Mesenchymal stem cell (in vitro differentiated cells and primary cell): Measurements from ENCODE around the gene ABHD17C.

Experiments
- DNase-seq: peaks from one replicate; pipeline ENCODE4 v3.0.0-alpha.2; 2013
- H2AFZ ChIP-seq: one replicate; pipeline ENCODE4 v1.6.1; 2013; ENCODE audit warnings: low read depth, mild to moderate bottlenecking, control low read depth, inconsistent platforms, low read length, moderate library complexity
- H2AK5ac ChIP-seq: 2 replicates; pipeline ENCODE4 v1.6.1; 2013; ENCODE audit warnings: low read length, moderate library complexity, mild to moderate bottlenecking, inconsistent platforms; ENCODE audit not compliant: severe bottlenecking
- H2BK120ac ChIP-seq: one replicate; pipeline ENCODE4 v1.6.1; 2013; ENCODE audit warnings: low read depth, mild to moderate bottlenecking, inconsistent platforms, low read length, moderate library complexity
- H2BK12ac ChIP-seq, 2 experiments: one replicate each; pipeline ENCODE4 v1.6.1; 2013; ENCODE audit warnings: inconsistent platforms in 2 of 2, low read length in 2 of 2, mild to moderate bottlenecking in 2 of 2, moderate library complexity in 2 of 2, control low read depth in 1 of 2
- H2BK15ac ChIP-seq: one replicate; pipeline ENCODE4 v1.6.1; 2013; ENCODE audit warnings: mild to moderate bottlenecking, low read depth, inconsistent platforms; ENCODE audit not compliant: poor library complexity, severe bottlenecking
- H2BK5ac ChIP-seq: 2 replicates; pipeline ENCODE4 v1.6.1; 2013; ENCODE audit warnings: low read depth, mild to moderate bottlenecking, low read length, control low read depth, inconsistent platforms; ENCODE audit not compliant: poor library complexity, severe bottlenecking
- H3K14ac ChIP-seq, 2 experiments: one replicate each; pipeline ENCODE4 v1.6.1; 2013; ENCODE audit warnings: inconsistent platforms in 2 of 2, low read length in 2 of 2, control low read depth in 1 of 2, mild to moderate bottlenecking in 1 of 2, moderate library complexity in 1 of 2
- H3K18ac ChIP-seq, 2 experiments: one replicate each; pipeline ENCODE4 v1.6.1; 2013; ENCODE audit warnings: inconsistent platforms in 2 of 2, low read length in 2 of 2, control low read depth in 1 of 2, low read depth in 1 of 2, mild to moderate bottlenecking in 1 of 2
- H3K23ac ChIP-seq, 2 experiments: one replicate each; pipeline ENCODE4 v1.6.1; 2013; ENCODE audit warnings: inconsistent platforms in 2 of 2, low read length in 2 of 2, mild to moderate bottlenecking in 2 of 2, moderate library complexity in 2 of 2, control low read depth in 1 of 2
- H3K27ac ChIP-seq: 2 replicates; pipeline ENCODE4 v1.5.1; 2013; ENCODE audit warnings: mild to moderate bottlenecking, moderate library complexity, low read length, control low read depth, inconsistent platforms; ENCODE audit not compliant: poor library complexity, severe bottlenecking
- H3K27me3 ChIP-seq, 2 experiments: 2 replicates each; pipeline versions ENCODE4 v1.6.1 to v1.7.0; 2013; ENCODE audit warnings: low read length in 2 of 2, mild to moderate bottlenecking in 2 of 2, moderate library complexity in 2 of 2, control low read depth in 1 of 2, inconsistent platforms in 1 of 2; ENCODE audit not compliant: control insufficient read depth in 1 of 2, insufficient read depth in 1 of 2
- H3K36me3 ChIP-seq, 2 experiments: 2 replicates each; pipeline versions ENCODE4 v1.6.1 to v1.7.0; 2013; ENCODE audit warnings: low read length in 2 of 2, control low read depth in 1 of 2, inconsistent platforms in 1 of 2, low read depth in 1 of 2, mild to moderate bottlenecking in 1 of 2; ENCODE audit not compliant: insufficient read depth in 2 of 2, control insufficient read depth in 1 of 2
- H3K4ac ChIP-seq, 2 experiments: one replicate each; pipeline ENCODE4 v1.6.1; 2013; ENCODE audit warnings: inconsistent platforms in 2 of 2, low read length in 2 of 2, mild to moderate bottlenecking in 2 of 2, moderate library complexity in 2 of 2, control low read depth in 1 of 2, low read depth in 1 of 2
- H3K4me1 ChIP-seq: 2 replicates; pipeline ENCODE4 v1.6.1; 2013; ENCODE audit warnings: low read depth, low read length, control low read depth; ENCODE audit not compliant: control insufficient read depth, insufficient read depth
- H3K4me2 ChIP-seq: 2 replicates; pipeline ENCODE4 v1.6.1; 2013; ENCODE audit warnings: low read length, mild to moderate bottlenecking, inconsistent platforms; ENCODE audit not compliant: poor library complexity, severe bottlenecking
- H3K4me3 ChIP-seq, 2 experiments: 2 replicates each; pipeline versions ENCODE4 v1.5.1 to v1.7.0; 2013; ENCODE audit warnings: low read length in 2 of 2, mild to moderate bottlenecking in 2 of 2, control low read depth in 1 of 2, low read depth in 1 of 2; ENCODE audit not compliant: insufficient read depth in 1 of 2
- H3K79me1 ChIP-seq: replicated peaks from 2 replicates; pipeline ENCODE4 v1.6.1; 2013; ENCODE audit warnings: mild to moderate bottlenecking, control low read depth, low read length, inconsistent platforms; ENCODE audit not compliant: poor library complexity, severe bottlenecking
- H3K9ac ChIP-seq: 2 replicates; pipeline ENCODE4 v1.7.0; 2013; ENCODE audit warnings: mild to moderate bottlenecking, low read length, moderate library complexity
- H3K9me3 ChIP-seq: 2 replicates; pipeline ENCODE4 v1.7.0; 2013; ENCODE audit warnings: mild to moderate bottlenecking, low read length; ENCODE audit not compliant: control insufficient read depth
- H4K8ac ChIP-seq: one replicate; pipeline ENCODE4 v1.6.1; 2013; ENCODE audit warnings: inconsistent platforms, mild to moderate bottlenecking, low read length, moderate library complexity
- H4K91ac ChIP-seq: one replicate; pipeline ENCODE4 v1.6.1; 2013; ENCODE audit warnings: mild to moderate bottlenecking, low read length, inconsistent platforms
- whole genome bisulfite sequencing: methylation state at CpG from one replicate; pipeline ENCODE4 v1.1.7; 2013; ENCODE audit warnings: mixed read lengths; 5-methylcytosine and 5-hydroxymethylcytosine counted together

The ABHD17C gene

DNA sequence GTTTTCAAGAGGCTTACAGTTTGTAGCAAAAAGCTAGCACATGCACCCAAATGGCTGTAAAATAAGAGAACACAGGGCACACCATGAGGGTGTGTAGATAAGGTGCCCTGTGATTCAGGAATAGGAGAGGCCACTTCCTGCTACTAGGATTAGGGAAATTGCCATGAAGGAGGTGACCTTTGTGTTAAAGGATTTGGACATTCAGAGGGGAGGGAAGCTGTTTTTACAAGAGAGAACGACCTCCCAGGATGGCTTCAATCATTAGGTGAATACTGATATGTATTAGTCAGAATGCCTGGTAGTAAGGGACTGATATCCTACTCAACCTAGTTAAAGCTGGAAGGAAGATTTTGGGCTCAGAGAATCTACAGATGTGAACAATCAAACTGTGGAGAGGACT, 35.7 kb upstream of the ABHD17C start:
- no peaks in the 10 kb centered on the region for H3K36me3 ChIP-seq
- H3K4me2 ChIP-seq: no peak overlapping the region
- H3K9ac ChIP-seq: no peak overlapping the region
- no peak overlapping the region for H4K91ac ChIP-seq
- no peak overlapping the region for H3K14ac ChIP-seq
- H3K4me3 ChIP-seq: no peak overlapping the region
- no peak overlapping the region for H2BK15ac ChIP-seq
- no peaks in the 10 kb centered on the region for H3K4me1 ChIP-seq
- no peak overlapping the region for H2BK12ac ChIP-seq
- H2AFZ ChIP-seq: no peak overlapping the region
- H2BK5ac ChIP-seq: no peak overlapping the region
- no peak overlapping the region for H2BK120ac ChIP-seq
- no peak overlapping the region for H3K18ac ChIP-seq
- no peak overlapping the region for H3K23ac ChIP-seq
- DNase-seq: no peak
- no peak overlapping the region for H4K8ac ChIP-seq
- H3K4ac ChIP-seq: no peak overlapping the region
- peaks cover 0 to 3% of the 10 kb centered on the region in 2 experiments for H3K27me3 ChIP-seq
- no peaks in the 10 kb centered on the region for H3K9me3 ChIP-seq
- no peak overlapping the region for H2AK5ac ChIP-seq
- no peak overlapping the region for H3K27ac ChIP-seq
- H3K79me1 ChIP-seq: no peaks in the 10 kb centered on the region
- 6% methylated on average over 1 of the region's 1 CpG for WGBS

DNA sequence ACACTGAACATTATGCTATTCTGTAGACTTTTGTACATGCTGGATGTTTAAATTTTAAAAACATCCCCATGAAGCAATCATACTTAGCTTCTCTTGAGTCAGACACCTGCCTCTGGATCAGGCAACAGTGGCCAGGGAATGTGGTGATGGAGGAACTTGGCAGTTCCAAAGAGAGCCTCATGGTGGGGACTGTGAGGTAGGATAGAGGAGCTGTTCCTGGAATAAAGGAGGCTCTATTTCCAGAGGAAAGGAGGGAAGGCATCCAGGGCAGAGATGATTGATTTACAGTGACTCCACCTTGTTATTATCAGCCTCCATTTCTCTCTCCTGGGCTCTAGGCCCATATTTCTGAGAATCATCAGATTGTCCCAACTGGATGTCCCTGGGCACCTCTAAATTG, 35.0 kb upstream of the ABHD17C start:
- Histone ChIP-seq H3K14ac (no peak overlapping the region), H3K36me3 (no peaks in the 10 kb centered on the region), H3K9ac (no peak overlapping the region), H3K23ac (no peak overlapping the region), H3K4me2 (no peak overlapping the region), H2BK120ac (no peak overlapping the region), H3K79me1 (no peaks in the 10 kb centered on the region), H3K9me3 (no peaks in the 10 kb centered on the region), H2BK12ac (no peak overlapping the region), H2BK15ac (no peak overlapping the region), H3K4ac (no peak overlapping the region), H2AFZ (no peak overlapping the region), H2AK5ac (no peak overlapping the region), H3K27me3 (peaks cover 0 to under 1% of the 10 kb centered on the region in 2 experiments), H3K4me1 (no peaks in the 10 kb centered on the region), H3K27ac (no peak overlapping the region), H3K18ac (no peak overlapping the region), H2BK5ac (no peak overlapping the region), H4K8ac (no peak overlapping the region), H4K91ac (no peak overlapping the region), H3K4me3 (no peak overlapping the region)
- peak; percentile 58 for DNase-seq

DNA sequence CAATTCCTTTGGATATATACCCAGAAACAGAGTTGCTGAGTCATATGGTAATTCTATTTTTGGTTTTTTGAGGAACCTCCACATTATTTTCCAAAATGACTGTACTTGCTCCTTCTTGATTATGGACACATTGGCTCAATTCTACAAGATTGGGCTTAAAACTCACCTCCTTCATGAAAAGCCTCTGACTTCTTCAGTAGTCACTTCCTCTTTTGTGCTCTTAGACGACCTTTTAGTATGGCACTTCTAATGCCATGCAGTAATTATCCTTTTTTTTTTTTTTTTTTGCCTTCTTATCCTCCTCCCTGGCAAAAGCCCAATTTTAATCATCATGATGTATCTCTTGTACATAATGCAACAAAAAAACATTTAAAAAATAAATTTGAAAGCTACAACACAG, 33.0 kb upstream of the ABHD17C start:
- Histone ChIP-seq H2AFZ (no peak overlapping the region), H3K4me2 (no peak overlapping the region), H4K91ac (no peak overlapping the region), H3K36me3 (no peaks in the 10 kb centered on the region), H3K9me3 (no peaks in the 10 kb centered on the region), H3K79me1 (no peaks in the 10 kb centered on the region), H4K8ac (no peak overlapping the region), H3K14ac (no peak overlapping the region), H2BK15ac (no peak overlapping the region), H2AK5ac (no peak overlapping the region), H3K18ac (no peak overlapping the region), H3K4me1 (no peaks in the 10 kb centered on the region), H3K4ac (no peak overlapping the region), H3K4me3 (no peak overlapping the region), H3K9ac (no peak overlapping the region), H2BK12ac (no peak overlapping the region), H3K23ac (no peak overlapping the region), H2BK5ac (no peak overlapping the region), H2BK120ac (no peak overlapping the region), H3K27ac (no peak overlapping the region), H3K27me3 (no peaks in the 10 kb centered on the region)
- DNase-seq: no peak
- WGBS: 55% methylated on average over 1 of the region's 1 CpG

DNA sequence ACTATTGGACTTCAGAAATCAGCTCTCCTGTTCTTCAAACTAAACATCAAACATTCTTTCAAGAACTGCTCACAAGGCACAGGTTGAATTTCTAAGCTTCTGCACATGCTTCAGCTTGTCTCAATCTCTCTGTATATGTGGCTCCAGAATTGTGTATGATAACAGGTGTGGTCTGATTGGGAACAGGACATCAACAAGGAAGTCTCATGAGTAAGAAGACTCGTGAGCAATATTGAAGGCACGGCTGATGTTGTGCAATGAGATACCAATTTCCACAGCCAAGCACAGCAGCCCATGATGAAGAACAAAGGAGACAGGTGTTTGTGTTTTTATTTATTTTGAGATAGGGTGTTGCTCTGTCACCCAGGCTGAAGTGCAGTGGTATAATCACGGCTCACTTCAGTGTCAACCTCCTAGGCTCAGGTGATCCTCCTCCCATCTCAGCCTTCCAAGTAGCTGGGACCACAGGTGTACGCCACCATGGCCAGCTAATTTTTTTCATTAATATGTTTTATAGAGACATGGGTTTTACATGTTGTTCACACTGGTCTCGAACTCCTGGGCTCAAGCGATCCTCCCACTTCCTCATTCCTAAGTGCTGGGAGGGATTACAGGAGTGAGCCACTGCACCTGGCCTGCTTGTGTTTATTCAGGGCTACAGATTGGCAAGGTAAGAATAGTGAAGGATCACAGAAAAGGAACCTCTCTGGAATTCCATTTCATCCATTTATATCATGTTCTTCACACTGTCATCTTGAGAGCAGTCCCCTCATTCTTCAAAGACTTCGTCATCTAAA, 32.2 kb upstream of the ABHD17C start:
- H2BK12ac ChIP-seq: no peak overlapping the region

More for the DNA sequence above, 32.2 kb upstream of the ABHD17C start:
- Histone ChIP-seq H3K4ac (no peak overlapping the region), H3K4me2 (no peak overlapping the region), H3K79me1 (no peaks in the 10 kb centered on the region), H2AK5ac (no peak overlapping the region), H3K4me3 (no peak overlapping the region), H2BK15ac (no peak overlapping the region), H4K8ac (no peak overlapping the region), H3K36me3 (no peaks in the 10 kb centered on the region), H3K4me1 (no peaks in the 10 kb centered on the region), H2AFZ (no peak overlapping the region), H4K91ac (no peak overlapping the region), H2BK120ac (no peak overlapping the region), H3K18ac (no peak overlapping the region), H3K27ac (no peak overlapping the region), H3K14ac (no peak overlapping the region), H2BK5ac (no peak overlapping the region), H3K9me3 (no peaks in the 10 kb centered on the region), H3K27me3 (no peaks in the 10 kb centered on the region), H3K9ac (no peak overlapping the region), H3K23ac (no peak overlapping the region)
- no peak for DNase-seq
- WGBS: 98% methylated on average over 5 of the region's 7 CpGs
